ENCODE results near the gene LARGE1.
A peak's percentile ranks its signal among the peaks of the same experiment; 100 is the strongest.

LARGE1 gene

DNA sequence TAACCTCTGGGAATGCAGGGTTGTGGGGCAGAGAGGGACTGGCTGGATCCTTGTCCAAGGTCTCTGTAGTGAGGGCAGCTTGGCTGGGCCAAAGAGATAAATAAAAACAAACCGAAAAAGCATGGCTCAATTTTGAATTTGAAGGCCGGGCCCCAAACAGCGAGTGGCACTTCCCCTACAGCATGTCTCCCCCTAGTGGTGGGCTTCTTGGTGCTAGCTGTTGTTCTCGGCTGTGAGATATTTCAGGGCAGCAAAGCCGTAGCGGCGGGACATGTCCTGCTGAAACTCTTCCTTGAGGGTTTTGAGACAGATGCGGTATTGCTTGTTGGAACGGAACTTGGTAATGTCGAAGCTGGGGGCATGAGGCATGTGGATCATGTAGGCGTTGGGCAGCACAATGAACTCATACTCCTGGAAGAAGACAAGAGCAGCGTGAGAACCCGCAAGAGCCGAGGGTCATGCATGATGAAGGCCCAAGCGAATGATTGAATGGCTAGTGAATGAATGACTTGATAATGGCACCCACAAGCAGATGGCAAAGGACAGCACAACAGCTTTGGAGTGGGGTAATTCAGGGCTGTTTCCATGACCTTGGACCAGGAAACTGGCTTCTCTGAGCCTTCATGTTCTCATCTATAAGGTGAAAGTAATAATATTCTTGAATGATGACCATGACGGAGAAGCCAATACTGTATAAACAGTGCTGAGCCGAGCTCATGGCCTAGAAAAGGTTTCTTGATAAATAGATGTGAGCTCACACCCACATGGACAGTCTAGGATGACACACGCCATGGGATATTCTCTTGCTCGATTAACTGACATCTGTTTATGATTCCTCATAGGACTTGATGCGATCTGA, 645.8 kb downstream of the LARGE1 start:
- no peaks in the 10 kb centered on the region for H3K27me3 ChIP-seq
- H3K4me1 ChIP-seq = peaks cover 38 to 78% (median 65%) of the 10 kb centered on the region in 10 experiments
- H4K20me1 ChIP-seq = no peaks in the 10 kb centered on the region
- peak overlapping the region; percentile 59 to 88 (median 73); a peak in 16 of 22 replicates for H3K4me2 ChIP-seq
- TF ChIP-seq Cebpa-rat (IDR thresholded peaks at IDR 0.05) = no peak
- peaks cover 31 to 63% (median 35%) of the 10 kb centered on the region in 11 experiments; a peak in 21 of 22 replicates for H3K36me3 ChIP-seq
- H3K4me3 ChIP-seq = no peak overlapping the region
- H3K9me3 ChIP-seq (replicated peaks in 1 of 11) = peaks cover 4 to 43% (median 29%) of the 10 kb centered on the region in 11 experiments; a peak in 19 of 22 replicates
- H3K27ac ChIP-seq = peak overlapping the region in 7 of 11 experiments; percentile 79 to 91 (median 85); a peak in 13 of 22 replicates
- H3K9ac ChIP-seq = no peak overlapping the region

DNA sequence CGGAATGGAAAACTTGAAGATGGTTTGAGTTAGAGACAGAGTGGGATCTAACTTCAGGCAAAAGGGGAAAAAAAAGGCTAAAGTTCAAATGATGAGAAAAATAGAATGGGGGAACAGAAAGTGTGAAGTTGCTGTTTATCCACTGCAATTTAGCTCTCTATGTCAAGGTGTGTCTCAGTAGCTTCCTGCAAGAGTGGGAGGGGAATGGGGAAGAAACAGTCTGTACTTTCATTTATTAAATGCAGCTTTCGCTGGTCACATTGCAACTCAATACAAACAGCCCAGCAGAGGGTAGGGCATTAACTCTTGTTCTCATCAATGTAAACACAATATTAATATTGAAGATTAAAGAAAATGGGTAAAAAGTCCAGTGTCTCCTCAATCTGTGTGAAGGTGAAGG, 647.4 kb downstream of the LARGE1 start:
- H3K4me2 ChIP-seq = peak overlapping the region; percentile 59 to 88 (median 73)
- H3K36me3 ChIP-seq = peaks cover 24 to 54% (median 35%) of the 10 kb centered on the region in 11 experiments; a peak in 21 of 22 replicates
- H4K20me1 ChIP-seq = no peaks in the 10 kb centered on the region
- TF ChIP-seq Cebpa-rat (IDR thresholded peaks at IDR 0.05) = no peak
- H3K27me3 ChIP-seq = no peaks in the 10 kb centered on the region
- H3K4me3 ChIP-seq = no peak overlapping the region
- H3K9me3 ChIP-seq (replicated peaks in 1 of 11) = peaks cover 0 to 42% (median 33%) of the 10 kb centered on the region in 11 experiments; a peak in 19 of 22 replicates
- peaks cover 38 to 73% (median 58%) of the 10 kb centered on the region in 10 experiments for H3K4me1 ChIP-seq
- peak overlapping the region in 4 of 11 experiments; percentile 13 to 75 (median 67); a peak in 7 of 22 replicates for H3K9ac ChIP-seq
- H3K27ac ChIP-seq = peak overlapping the region in 9 of 11 experiments; percentile 25 to 91 (median 81); a peak in 18 of 22 replicates

DNA sequence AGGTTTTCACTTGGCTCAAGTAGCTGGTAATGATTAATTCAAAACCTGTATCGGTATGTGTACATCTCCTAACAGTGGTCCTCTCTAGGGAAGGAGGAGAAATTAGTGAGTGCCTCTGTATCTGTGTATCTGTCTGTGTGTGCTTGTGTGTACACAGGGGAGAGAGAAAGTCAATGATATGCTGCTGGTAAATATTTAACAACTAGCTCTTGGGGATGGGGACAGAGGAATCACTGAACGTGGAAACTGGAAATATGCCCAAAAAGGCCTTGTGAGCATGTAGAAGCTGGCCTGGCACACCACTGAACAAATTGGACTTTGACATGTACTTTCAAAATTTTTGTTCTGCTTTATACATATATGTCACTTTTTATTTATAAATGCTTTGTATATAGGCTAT, 648.1 kb downstream of the LARGE1 start:
- peak overlapping the region in 8 of 11 experiments; percentile 23 to 75 (median 67); a peak in 16 of 22 replicates for H3K9ac ChIP-seq
- H3K27me3 ChIP-seq = no peaks in the 10 kb centered on the region
- H3K4me2 ChIP-seq = peak overlapping the region; percentile 59 to 88 (median 73); a peak in 21 of 22 replicates
- peaks cover 17 to 53% (median 29%) of the 10 kb centered on the region in 11 experiments; a peak in 21 of 22 replicates for H3K36me3 ChIP-seq
- H3K4me3 ChIP-seq = no peak overlapping the region
- H4K20me1 ChIP-seq = no peaks in the 10 kb centered on the region
- TF ChIP-seq Cebpa-rat (IDR thresholded peaks at IDR 0.05) = no peak
- peaks cover 38 to 73% (median 58%) of the 10 kb centered on the region in 10 experiments for H3K4me1 ChIP-seq
- H3K27ac ChIP-seq = peak overlapping the region in 10 of 11 experiments; percentile 2 to 91 (median 80); a peak in 18 of 22 replicates
- H3K9me3 ChIP-seq (replicated peaks in 1 of 11) = peaks cover 3 to 43% (median 36%) of the 10 kb centered on the region in 11 experiments; a peak in 19 of 22 replicates

DNA sequence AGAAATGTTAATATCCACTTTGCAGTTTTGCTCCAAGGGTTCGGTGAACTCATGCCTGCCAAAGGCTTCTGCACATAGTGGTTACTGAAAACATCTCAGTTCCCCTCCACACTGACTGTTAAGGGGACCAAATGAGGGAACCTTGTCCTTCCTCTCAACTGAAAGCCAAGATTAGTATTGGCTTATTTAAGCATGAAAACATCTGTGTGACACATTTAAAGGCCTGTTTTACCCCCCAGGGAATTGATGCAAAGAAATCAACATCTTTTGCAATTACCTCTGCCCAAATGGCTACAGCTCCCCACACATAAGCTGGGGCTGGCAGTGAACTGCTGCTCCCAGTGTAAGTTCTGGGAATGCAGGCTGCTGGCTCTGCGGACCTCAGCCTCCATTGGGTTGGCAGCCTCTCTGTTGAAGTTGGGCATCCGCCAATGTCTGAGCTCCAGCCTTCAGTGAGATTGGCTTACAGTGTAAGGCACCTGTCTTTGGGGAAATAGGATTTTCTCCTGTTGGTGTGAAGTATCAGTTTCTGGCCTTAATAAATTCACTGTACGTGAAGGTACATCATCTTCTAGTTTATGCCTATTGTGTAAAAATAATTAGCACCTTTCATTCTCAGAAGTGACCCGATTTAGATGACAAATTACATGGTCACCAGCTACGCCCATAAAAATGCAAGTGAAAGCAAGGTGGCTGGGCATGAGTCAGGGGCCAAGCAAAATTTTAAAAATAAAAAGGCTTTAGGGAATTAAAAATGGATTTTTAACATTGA, 648.7 kb downstream of the LARGE1 start:
- H3K27ac ChIP-seq = peak overlapping the region in 9 of 11 experiments; percentile 5 to 91 (median 81); a peak in 17 of 22 replicates
- H3K4me3 ChIP-seq = no peak overlapping the region; a peak in 1 of 20 replicates
- no peaks in the 10 kb centered on the region for H3K27me3 ChIP-seq
- H3K36me3 ChIP-seq = peaks cover 11 to 53% (median 23%) of the 10 kb centered on the region in 11 experiments; a peak in 21 of 22 replicates
- peak overlapping the region in 8 of 11 experiments; percentile 23 to 75 (median 67); a peak in 16 of 22 replicates for H3K9ac ChIP-seq
- peak overlapping the region; percentile 59 to 88 (median 73) for H3K4me2 ChIP-seq
- peak in 7 of 11 experiments; percentile 48 to 84 (median 67); a peak in 12 of 22 replicates for TF ChIP-seq Cebpa-rat (IDR thresholded peaks at IDR 0.05)
- H3K9me3 ChIP-seq (replicated peaks in 1 of 11) = peaks cover 7 to 43% (median 36%) of the 10 kb centered on the region in 11 experiments; a peak in 19 of 22 replicates
- H3K4me1 ChIP-seq = peaks cover 38 to 73% (median 58%) of the 10 kb centered on the region in 10 experiments
- H4K20me1 ChIP-seq = no peaks in the 10 kb centered on the region

DNA sequence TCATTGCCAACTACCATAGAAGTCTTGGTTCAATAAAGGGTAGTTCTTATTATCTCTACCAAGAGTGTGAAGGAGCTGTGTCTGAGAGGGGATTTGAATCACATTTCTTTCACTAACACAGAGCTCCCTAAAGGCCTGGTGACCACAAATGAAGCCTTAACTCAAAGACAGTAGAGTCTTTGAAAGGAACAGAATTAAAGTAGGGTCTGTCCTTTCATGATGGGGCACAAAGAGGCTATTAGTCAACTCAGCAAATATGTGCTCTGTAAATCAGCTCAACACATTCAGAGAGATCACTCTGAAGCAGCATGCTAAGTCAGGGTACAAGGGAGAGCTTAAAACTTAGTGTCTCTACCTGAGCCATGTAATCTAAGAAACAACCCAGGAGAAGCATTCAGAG, 649.7 kb downstream of the LARGE1 start:
- H3K4me2 ChIP-seq = peak overlapping the region; percentile 59 to 88 (median 73); a peak in 20 of 22 replicates
- H3K9me3 ChIP-seq (replicated peaks in 1 of 11) = peaks cover 10 to 51% (median 43%) of the 10 kb centered on the region in 11 experiments; a peak in 20 of 22 replicates
- peaks cover 38 to 74% (median 58%) of the 10 kb centered on the region in 10 experiments for H3K4me1 ChIP-seq
- no peak for TF ChIP-seq Cebpa-rat (IDR thresholded peaks at IDR 0.05)
- H4K20me1 ChIP-seq = no peaks in the 10 kb centered on the region
- H3K4me3 ChIP-seq = no peak overlapping the region; a peak in 1 of 20 replicates
- peak overlapping the region in 8 of 11 experiments; percentile 31 to 75 (median 65); a peak in 15 of 22 replicates for H3K9ac ChIP-seq
- H3K27ac ChIP-seq = peak overlapping the region in 9 of 11 experiments; percentile 45 to 91 (median 81); a peak in 19 of 22 replicates
- H3K36me3 ChIP-seq = peaks cover 9 to 48% (median 20%) of the 10 kb centered on the region in 11 experiments; a peak in 17 of 22 replicates
- H3K27me3 ChIP-seq = no peaks in the 10 kb centered on the region

DNA sequence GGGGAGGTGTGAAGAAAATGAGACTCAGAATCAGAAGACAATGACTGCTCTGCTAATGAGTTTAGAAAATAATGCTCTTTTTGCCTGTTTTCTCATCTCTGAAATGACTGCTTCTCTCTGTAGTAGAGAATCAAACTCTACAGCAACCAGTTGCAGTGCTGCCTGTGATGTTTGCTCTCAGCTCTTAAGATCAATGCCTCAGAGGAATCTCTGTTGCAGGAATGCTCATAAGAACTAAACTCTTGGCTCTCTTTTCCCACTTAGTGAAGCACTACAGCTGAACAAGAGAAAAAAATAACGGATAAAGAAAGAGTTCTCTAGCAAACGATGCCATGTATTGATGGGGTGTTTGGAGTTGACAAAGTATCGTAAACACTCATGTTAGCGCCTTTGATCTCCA, 658.6 kb downstream of the LARGE1 start:
- peak overlapping the region in 1 of 11 experiments; percentile 33; a peak in 2 of 22 replicates for H3K4me2 ChIP-seq
- H3K27ac ChIP-seq = no peak overlapping the region
- H3K36me3 ChIP-seq = peaks cover 0 to 5% (median 0%) of the 10 kb centered on the region in 11 experiments; a peak in 3 of 22 replicates
- H3K27me3 ChIP-seq = no peaks in the 10 kb centered on the region
- H4K20me1 ChIP-seq = no peaks in the 10 kb centered on the region
- TF ChIP-seq Cebpa-rat (IDR thresholded peaks at IDR 0.05) = no peak
- no peak overlapping the region for H3K4me3 ChIP-seq
- H3K9me3 ChIP-seq (replicated peaks in 1 of 11) = peaks cover 0 to 50% (median 24%) of the 10 kb centered on the region in 11 experiments; a peak in 19 of 22 replicates
- peaks cover 29 to 84% (median 49%) of the 10 kb centered on the region in 10 experiments for H3K4me1 ChIP-seq
- H3K9ac ChIP-seq = no peak overlapping the region

DNA sequence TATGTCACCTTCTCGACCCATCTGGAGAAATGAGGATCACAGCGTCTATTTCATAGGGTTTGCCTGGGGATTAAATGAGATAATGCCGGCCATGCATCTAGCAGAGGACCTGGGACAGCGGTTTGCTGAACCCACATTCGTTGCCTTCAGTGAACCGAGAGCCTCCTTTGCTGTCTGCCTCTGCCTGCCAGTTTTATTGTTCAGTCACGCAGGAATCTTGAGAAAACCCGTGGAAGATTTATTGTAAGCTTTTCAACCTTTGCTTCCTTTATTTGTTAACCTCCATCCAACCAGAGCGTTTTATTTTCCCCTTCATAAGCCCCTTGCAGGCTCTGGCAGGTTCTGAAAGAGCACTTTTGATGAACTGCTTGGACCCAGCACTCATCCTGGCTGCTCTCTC, 659.8 kb downstream of the LARGE1 start:
- H3K9me3 ChIP-seq (replicated peaks in 1 of 11) = peaks cover 0 to 38% (median 12%) of the 10 kb centered on the region in 11 experiments; a peak in 14 of 22 replicates
- H3K9ac ChIP-seq = no peak overlapping the region
- H3K27ac ChIP-seq = peak overlapping the region in 3 of 11 experiments; percentile 12 to 23 (median 15); a peak in 2 of 22 replicates
- H3K36me3 ChIP-seq = 0 out of 22 replicates have a peak, but pooled peaks cover 0 to 4% (median 0%) of the 10 kb centered on the region in 11 experiments
- H4K20me1 ChIP-seq = no peaks in the 10 kb centered on the region
- H3K4me3 ChIP-seq = no peak overlapping the region
- H3K4me2 ChIP-seq = peak overlapping the region; percentile 7 to 63 (median 43); a peak in 17 of 22 replicates
- TF ChIP-seq Cebpa-rat (IDR thresholded peaks at IDR 0.05) = no peak
- no peaks in the 10 kb centered on the region for H3K27me3 ChIP-seq
- peaks cover 41 to 93% (median 59%) of the 10 kb centered on the region in 10 experiments for H3K4me1 ChIP-seq

DNA sequence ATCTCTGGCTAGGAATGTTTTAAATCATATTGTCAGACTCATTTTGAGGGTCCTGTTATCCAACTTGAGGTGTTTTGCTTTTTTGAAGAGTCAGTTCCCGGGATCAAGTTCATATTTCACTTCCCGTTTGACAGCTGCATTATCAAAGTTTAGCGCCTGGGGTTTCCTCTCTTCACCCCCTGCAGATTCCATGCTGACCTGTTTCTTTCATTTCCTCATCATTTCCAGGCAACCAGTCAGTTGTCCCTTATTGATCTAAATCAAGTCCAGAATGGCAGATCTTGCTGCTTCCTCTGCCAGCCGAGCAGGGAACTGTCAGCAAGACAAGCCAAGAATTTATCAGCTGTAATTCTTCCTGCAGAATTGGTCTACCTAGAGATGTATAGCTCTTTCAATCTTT, 664.5 kb downstream of the LARGE1 start:
- no peaks in the 10 kb centered on the region for H3K27me3 ChIP-seq
- peak overlapping the region in 8 of 11 experiments; percentile 19 to 64 (median 48); a peak in 14 of 22 replicates for H3K27ac ChIP-seq
- no peak for TF ChIP-seq Cebpa-rat (IDR thresholded peaks at IDR 0.05)
- 0 out of 20 replicates have a peak overlapping the region, but pooled peaks of 1 of the 10 experiments have one; percentile 12 for H3K4me3 ChIP-seq
- H3K36me3 ChIP-seq = no peaks in the 10 kb centered on the region
- H3K9ac ChIP-seq = peak overlapping the region in 4 of 11 experiments; percentile 2 to 25 (median 20); a peak in 5 of 22 replicates
- H3K9me3 ChIP-seq (replicated peaks in 1 of 11) = peaks cover 0 to 27% (median 0%) of the 10 kb centered on the region in 11 experiments; a peak in 5 of 22 replicates
- H4K20me1 ChIP-seq = no peaks in the 10 kb centered on the region
- peak overlapping the region; percentile 66 to 88 (median 76) for H3K4me2 ChIP-seq
- peaks cover 41 to 73% (median 63%) of the 10 kb centered on the region in 10 experiments for H3K4me1 ChIP-seq

Measured in BLaER1 treated with 17β-estradiol and CSF1 and Interleukin-3, amounts not matched to agents 10 nM and 100 nM (cell line).